Measurements from ENCODE around the gene NKIRAS2. TPM values are rescaled to one million over a fixed set of nuclear protein-coding genes. Genes with fewer than 3 reads are reported as not detected.

NKIRAS2 gene
- total and polyA plus RNA-seq, 2 donors (not counting 3 experiments of a cell fraction or from before 2014, with no cell fraction given), result 57.3 to 87.6 TPM

GRCh38 chr17:41988418-41988817 lies 31.5 kb upstream of the NKIRAS2 start:
- H3K79me2 ChIP-seq (ENCODE audit: control insufficient read depth, insufficient read depth, low read length), result no peaks in the 10 kb centered on the region
- intact Hi-C loops (cut with micrococcal nuclease) (no loop called here), dilution Hi-C loops (cut with MboI; ENCODE audit: extremely low pct_ligation_motif_present, low sequenced_read_pairs) (no loop called here)
- no peak overlapping the region for H3K4me3 ChIP-seq (replicated peaks in 1 of 3; ENCODE audit: insufficient read depth in 1 of 3, low read depth in 1 of 3, low read length in 3 of 3)
- no peaks in the 10 kb centered on the region for H3K9me3 ChIP-seq (replicated peaks; ENCODE audit: control insufficient read depth, insufficient read depth, low read length)
- DNase-seq (ENCODE audit: low read depth, low spot score) (no peak), FAIRE-seq (no peak)
- no peak overlapping the region for H3K4me2 ChIP-seq (ENCODE audit: insufficient read depth, low read length)
- no peaks in the 10 kb centered on the region for H4K20me1 ChIP-seq (replicated peaks; ENCODE audit: control insufficient read depth, extremely low read depth, insufficient read depth, low read length)
- H2AFZ ChIP-seq (ENCODE audit: low read depth, low read length), result no peak overlapping the region
- no peaks in the 10 kb centered on the region for H3K27me3 ChIP-seq (ENCODE audit: control insufficient read depth in 2 of 2, insufficient read depth in 2 of 2, low read length in 2 of 2)
- POLR2A ChIA-PET, result interaction anchor here (0.6 kb wide), 1 partner anchor 19 kb away, joined by 8 read pairs; no protein-coding TSS in a partner anchor
- BruUV-seq (replicated peaks), result no TSS peak
- H3K9ac ChIP-seq (replicated peaks; ENCODE audit: extremely low read depth, insufficient read depth, low read length), result no peak overlapping the region
- no peaks in the 10 kb centered on the region for H3K9me1 ChIP-seq (replicated peaks; ENCODE audit: control insufficient read depth, extremely low read depth, insufficient read depth, low read length)
- TF ChIP-seq JUN (IDR thresholded peaks at IDR 0.05; ENCODE audit: borderline replicate concordance, insufficient read depth, insufficient read length, low read depth) (no peak), GATA2 (IDR thresholded peaks at IDR 0.05; ENCODE audit: insufficient read depth, insufficient read length, low read depth, low read length) (no peak)
- peaks cover 30 to 44% of the 10 kb centered on the region in 2 experiments for H3K36me3 ChIP-seq (ENCODE audit: control insufficient read depth in 2 of 2, extremely low read depth in 1 of 2, insufficient read depth in 2 of 2, low read length in 2 of 2)
- H3K27ac ChIP-seq (ENCODE audit: insufficient read depth, low read depth, low read length), result no peak overlapping the region
- CTCF ChIA-PET, result interaction anchor here (1.8 kb wide), 2 partner anchors 8 to 14 kb away, joined by 3 to 4 read pairs; no protein-coding TSS in a partner anchor
- no peaks in the 10 kb centered on the region for H3K4me1 ChIP-seq (ENCODE audit: control insufficient read depth, extremely low read depth, insufficient read depth, low read length)

GRCh38 chr17:41989702-41990419 lies 30.0 kb upstream of the NKIRAS2 start:
- Histone ChIP-seq H3K36me3 (ENCODE audit: control insufficient read depth in 2 of 2, extremely low read depth in 1 of 2, insufficient read depth in 2 of 2, low read length in 2 of 2) (peaks cover 28 to 43% of the 10 kb centered on the region in 2 experiments), H3K4me1 (ENCODE audit: control insufficient read depth, extremely low read depth, insufficient read depth, low read length) (no peaks in the 10 kb centered on the region), H3K27me3 (ENCODE audit: control insufficient read depth in 2 of 2, insufficient read depth in 2 of 2, low read length in 2 of 2) (no peaks in the 10 kb centered on the region), H3K4me3 (replicated peaks in 1 of 3; ENCODE audit: insufficient read depth in 1 of 3, low read depth in 1 of 3, low read length in 3 of 3) (no peak overlapping the region), H3K9me1 (replicated peaks; ENCODE audit: control insufficient read depth, extremely low read depth, insufficient read depth, low read length) (no peaks in the 10 kb centered on the region), H3K27ac (ENCODE audit: insufficient read depth, low read depth, low read length) (no peak overlapping the region), H3K4me2 (ENCODE audit: insufficient read depth, low read length) (no peak overlapping the region), H4K20me1 (replicated peaks; ENCODE audit: control insufficient read depth, extremely low read depth, insufficient read depth, low read length) (no peaks in the 10 kb centered on the region), H2AFZ (ENCODE audit: low read depth, low read length) (no peak overlapping the region), H3K9ac (replicated peaks; ENCODE audit: extremely low read depth, insufficient read depth, low read length) (no peak overlapping the region), H3K79me2 (ENCODE audit: control insufficient read depth, insufficient read depth, low read length) (no peaks in the 10 kb centered on the region), H3K9me3 (replicated peaks; ENCODE audit: control insufficient read depth, insufficient read depth, low read length) (no peaks in the 10 kb centered on the region)
- POLR2A ChIA-PET, result no interaction called here
- BruUV-seq (replicated peaks), result no TSS peak
- DNase-seq (ENCODE audit: low read depth, low spot score) (no peak), FAIRE-seq (no peak)
- intact Hi-C loops (cut with micrococcal nuclease), result no loop called here
- dilution Hi-C loops (cut with MboI; ENCODE audit: extremely low pct_ligation_motif_present, low sequenced_read_pairs), result no loop called here
- CTCF ChIA-PET, result interaction anchor here (0.7 to 1.8 kb wide), 2 partner anchors 9 to 111 kb away, joined by 3 read pairs; no protein-coding TSS in a partner anchor
- TF ChIP-seq POLR2AphosphoS5 (IDR thresholded peaks at IDR 0.05; ENCODE audit: insufficient read depth, low read depth, low read length) (no peak), JUN (IDR thresholded peaks at IDR 0.05; ENCODE audit: borderline replicate concordance, insufficient read depth, insufficient read length, low read depth) (no peak), POLR2A (IDR thresholded peaks at IDR 0.05; ENCODE audit: low read depth, low read length) (no peak), MYC (IDR thresholded peaks at IDR 0.05; ENCODE audit: low read depth, low read length) (no peak), MAX (IDR thresholded peaks at IDR 0.05; ENCODE audit: insufficient read depth, insufficient read length) (no peak), EZH2 (IDR thresholded peaks at IDR 0.05; ENCODE audit: borderline replicate concordance, low read depth, low read length, severe bottlenecking) (no peak)
